GM12865 (cell line): Measurements from ENCODE around the gene ZNF441.
A peak's percentile ranks its signal among the peaks of the same experiment; 100 is the strongest.

ENCODE experiments used
- DNase-seq: peaks from one replicate; pipeline ENCODE4 v3.0.0; 2010; ENCODE audit warnings: low read depth
- H3K4me3 ChIP-seq: 2 replicates; pipeline ENCODE4 v1.5.1; 2011; ENCODE audit warnings: mild to moderate bottlenecking, low read depth, low read length, control low read depth
- CTCF ChIP-seq: IDR thresholded peaks from 2 replicates; pipeline ENCODE4 v1.5.1; 2011; ENCODE audit warnings: low read length, control low read depth, low read depth, inconsistent platforms; ENCODE audit not compliant: insufficient read depth; ENCODE audit errors: missing control alignments

The ZNF441 gene

GRCh38 chr19:11737964-11738745 lies 28.6 kb upstream of the ZNF441 start:
- no peak for TF ChIP-seq CTCF
- peak; percentile 70 for DNase-seq
- H3K4me3 ChIP-seq = peak overlapping the region; percentile 81

- H3K4me3 ChIP-seq = peak within 1 kb of the TSS; percentile 81
- peak; percentile 98 for DNase-seq
- no peak for TF ChIP-seq CTCF
These were observed 27.8 kb upstream of the ZNF441 start, which contains the start of gene ZNF823 for GRCh38 chr19:11738746-11739620. Gene ZNF823 (minus strand): TSS chr19:11738946. CDS start chr19:11738819, 127 bp downstream.

GRCh38 chr19:11745869-11746268 lies 20.9 kb upstream of the ZNF441 start:
- TF ChIP-seq CTCF = no peak
- no peak overlapping the region for H3K4me3 ChIP-seq
- DNase-seq = no peak

- H3K4me3 ChIP-seq = no peak overlapping the region
- no peak for TF ChIP-seq CTCF
- no peak for DNase-seq
These were observed 19.5 kb upstream of the ZNF441 start for GRCh38 chr19:11747277-11747676.

- DNase-seq = no peak
- TF ChIP-seq CTCF = no peak
- no peak overlapping the region for H3K4me3 ChIP-seq
These were observed 17.0 kb upstream of the ZNF441 start for GRCh38 chr19:11749751-11750150.

GRCh38 chr19:11752244-11752736 lies 14.5 kb upstream of the ZNF441 start:
- H3K4me3 ChIP-seq = no peak overlapping the region
- no peak for DNase-seq
- no peak for TF ChIP-seq CTCF
